Measurements from ENCODE around the gene NBEAL1. TPM values are rescaled to one million over a fixed set of nuclear protein-coding genes. Genes with fewer than 3 reads are reported as not detected.

The NBEAL1 gene
- total RNA-seq, 1 experiment from 2014 or later: 31.4 TPM

- peaks cover 16% of the 10 kb centered on the region for H3K4me1 Mint-ChIP-seq (ENCODE audit: low read depth, unreplicated experiment)
- H3K27me3 Mint-ChIP-seq (ENCODE audit: unreplicated experiment): no peaks in the 10 kb centered on the region
- CTCF ChIA-PET: interaction anchor here (0.5 kb wide), 2 partner anchors 69 to 435 kb away, joined by 3 to 6 read pairs; no protein-coding TSS in a partner anchor
- H3K36me3 Mint-ChIP-seq (ENCODE audit: insufficient read depth, unreplicated experiment): peaks cover 26% of the 10 kb centered on the region
- DNase-seq: no peak
- no TSS peak for BruUV-seq (replicated peaks)
- no peaks in the 10 kb centered on the region for H3K9me3 Mint-ChIP-seq (ENCODE audit: low read depth, unreplicated experiment)
- peak overlapping the region; percentile 88 for H3K4me3 Mint-ChIP-seq (ENCODE audit: low read depth, unreplicated experiment)
- peak overlapping the region; percentile 92 for H3K27ac Mint-ChIP-seq (ENCODE audit: unreplicated experiment)
- intact Hi-C loops (cut with micrococcal nuclease; ENCODE audit: unreplicated experiment): loop anchor here (1.0 kb wide), 1 partner anchor 171 kb away; no protein-coding TSS in a partner anchor
- TF ChIP-seq, protein P1, sequence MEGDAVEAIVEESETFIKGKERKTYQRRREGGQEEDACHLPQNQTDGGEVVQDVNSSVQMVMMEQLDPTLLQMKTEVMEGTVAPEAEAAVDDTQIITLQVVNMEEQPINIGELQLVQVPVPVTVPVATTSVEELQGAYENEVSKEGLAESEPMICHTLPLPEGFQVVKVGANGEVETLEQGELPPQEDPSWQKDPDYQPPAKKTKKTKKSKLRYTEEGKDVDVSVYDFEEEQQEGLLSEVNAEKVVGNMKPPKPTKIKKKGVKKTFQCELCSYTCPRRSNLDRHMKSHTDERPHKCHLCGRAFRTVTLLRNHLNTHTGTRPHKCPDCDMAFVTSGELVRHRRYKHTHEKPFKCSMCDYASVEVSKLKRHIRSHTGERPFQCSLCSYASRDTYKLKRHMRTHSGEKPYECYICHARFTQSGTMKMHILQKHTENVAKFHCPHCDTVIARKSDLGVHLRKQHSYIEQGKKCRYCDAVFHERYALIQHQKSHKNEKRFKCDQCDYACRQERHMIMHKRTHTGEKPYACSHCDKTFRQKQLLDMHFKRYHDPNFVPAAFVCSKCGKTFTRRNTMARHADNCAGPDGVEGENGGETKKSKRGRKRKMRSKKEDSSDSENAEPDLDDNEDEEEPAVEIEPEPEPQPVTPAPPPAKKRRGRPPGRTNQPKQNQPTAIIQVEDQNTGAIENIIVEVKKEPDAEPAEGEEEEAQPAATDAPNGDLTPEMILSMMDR (IDR thresholded peaks at IDR 0.05; ENCODE audit: unreplicated experiment): no peak
Measured at GRCh38 chr2:203237346-203238238, 222.9 kb downstream of the NBEAL1 start.

DNA sequence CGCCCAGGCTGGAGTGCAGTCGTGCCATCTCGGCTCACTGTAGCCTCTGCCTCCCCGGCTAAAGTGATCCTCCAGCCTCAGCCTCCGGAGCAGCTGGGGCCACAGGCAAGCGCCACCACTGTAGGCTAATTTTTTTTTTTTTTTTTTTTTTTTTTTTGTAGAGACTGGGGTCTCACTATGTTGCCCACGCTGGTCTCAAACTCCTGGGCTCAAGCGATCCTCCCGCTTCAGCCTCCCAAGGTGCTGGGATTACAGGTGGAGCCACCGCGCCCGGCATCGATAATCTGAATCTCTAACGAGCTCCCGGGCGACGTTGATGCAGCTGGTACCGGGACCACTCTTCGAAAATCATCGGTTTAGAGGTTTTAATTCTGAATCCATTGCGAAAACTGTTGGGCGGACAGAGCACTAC, 223.6 kb downstream of the NBEAL1 start:
- Mint-ChIP-seq H3K27ac (ENCODE audit: unreplicated experiment) (peak overlapping the region; percentile 92), H3K9me3 (ENCODE audit: low read depth, unreplicated experiment) (no peaks in the 10 kb centered on the region), H3K4me1 (ENCODE audit: low read depth, unreplicated experiment) (peaks cover 16% of the 10 kb centered on the region), H3K27me3 (ENCODE audit: unreplicated experiment) (no peaks in the 10 kb centered on the region), H3K36me3 (ENCODE audit: insufficient read depth, unreplicated experiment) (peaks cover 26% of the 10 kb centered on the region), H3K4me3 (ENCODE audit: low read depth, unreplicated experiment) (peak overlapping the region; percentile 88)
- BruUV-seq (replicated peaks): no TSS peak
- intact Hi-C loops (cut with micrococcal nuclease; ENCODE audit: unreplicated experiment): no loop called here
- CTCF ChIA-PET: interaction anchor here (1.2 kb wide), 1 partner anchor 573 kb away, joined by 3 read pairs; no protein-coding TSS in a partner anchor
- TF ChIP-seq, protein P1 (IDR thresholded peaks at IDR 0.05; ENCODE audit: unreplicated experiment): no peak
- no peak for DNase-seq

DNA sequence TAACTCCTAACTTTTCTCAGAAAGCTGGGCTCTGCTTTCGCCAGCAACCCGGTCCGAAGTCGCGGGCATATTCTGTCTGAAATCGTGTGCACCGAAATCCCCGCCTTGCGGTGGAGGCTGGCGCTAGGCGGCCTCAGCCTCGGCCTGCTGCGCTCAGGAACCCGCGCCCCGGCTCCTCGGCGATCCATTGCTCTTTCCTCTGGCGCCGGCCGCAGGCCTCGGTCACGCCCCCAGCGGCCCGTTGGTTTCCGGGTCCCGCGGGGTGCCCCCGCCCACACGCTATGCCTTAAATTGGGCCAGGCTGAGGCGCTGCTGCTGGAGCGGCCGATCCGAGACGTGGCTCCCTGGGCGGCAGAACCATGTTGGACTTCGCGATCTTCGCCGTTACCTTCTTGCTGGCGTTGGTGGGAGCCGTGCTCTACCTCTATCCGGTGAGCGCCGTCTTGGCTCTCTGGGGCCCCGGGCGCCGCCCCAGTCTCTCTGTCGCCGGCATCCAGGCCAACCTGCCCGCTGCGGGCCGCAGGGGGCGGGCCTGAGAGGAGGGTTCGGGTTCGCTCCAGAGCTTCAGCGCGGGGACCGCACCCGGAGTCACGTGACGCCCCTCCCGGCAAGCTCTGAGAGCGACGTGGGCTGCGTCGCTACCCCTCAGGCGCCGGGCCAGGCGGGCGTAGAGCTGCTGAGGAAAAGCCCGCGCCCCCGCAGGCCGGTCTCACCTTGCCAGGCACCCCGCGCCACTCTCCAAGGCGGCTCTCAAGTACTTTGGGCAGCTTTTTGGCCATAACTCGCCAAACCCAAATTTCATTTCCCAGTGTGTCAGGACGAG, 224.2 kb downstream of the NBEAL1 start, which contains the start of gene CYP20A1:
TSS of gene CYP20A1 (plus strand) at position 315 of the 823 bp plus-strand sequence. CDS start at position 360, 45 bp downstream.
- intact Hi-C loops (cut with micrococcal nuclease; ENCODE audit: unreplicated experiment): no loop called here
- TSS peak; percentile 62 for BruUV-seq (replicated peaks)
- CTCF ChIA-PET: interaction anchor here (1.2 kb wide), 1 partner anchor 573 kb away, joined by 3 read pairs; no protein-coding TSS in a partner anchor

DNA sequence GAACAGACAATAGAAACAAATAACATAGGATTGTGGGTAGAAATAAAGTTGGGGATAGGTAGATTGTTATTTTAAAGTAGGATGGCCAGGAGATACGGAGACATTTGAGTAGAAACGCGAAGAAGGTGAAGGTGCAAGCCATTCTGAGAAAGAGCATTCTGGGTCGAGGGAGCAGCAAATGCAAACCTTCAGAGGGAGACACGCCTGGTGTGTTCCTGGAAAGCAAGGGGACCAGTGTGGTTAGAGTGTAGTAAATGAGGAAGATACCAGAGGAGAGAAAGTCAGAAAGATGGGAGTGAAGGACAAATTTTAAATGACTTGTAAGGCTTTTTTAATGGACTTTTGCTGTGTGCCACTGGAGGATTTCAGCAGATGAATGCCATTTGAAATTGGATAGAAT, 225.8 kb downstream of the NBEAL1 start:
- Mint-ChIP-seq H3K36me3 (ENCODE audit: insufficient read depth, unreplicated experiment) (peaks cover 32% of the 10 kb centered on the region), H3K27ac (ENCODE audit: unreplicated experiment) (peak overlapping the region; percentile 92), H3K27me3 (ENCODE audit: unreplicated experiment) (no peaks in the 10 kb centered on the region), H3K9me3 (ENCODE audit: low read depth, unreplicated experiment) (no peaks in the 10 kb centered on the region), H3K4me3 (ENCODE audit: low read depth, unreplicated experiment) (peak overlapping the region; percentile 88), H3K4me1 (ENCODE audit: low read depth, unreplicated experiment) (peaks cover 16% of the 10 kb centered on the region)
- CTCF ChIA-PET: no interaction called here
- TF ChIP-seq, protein P1 (IDR thresholded peaks at IDR 0.05; ENCODE audit: unreplicated experiment): no peak
- intact Hi-C loops (cut with micrococcal nuclease; ENCODE audit: unreplicated experiment): no loop called here
- DNase-seq: no peak
- no TSS peak for BruUV-seq (replicated peaks)

More for the DNA sequence above, 224.2 kb downstream of the NBEAL1 start, which contains the start of gene CYP20A1:
- H3K4me3 Mint-ChIP-seq (ENCODE audit: low read depth, unreplicated experiment): peak within 1 kb of the TSS; percentile 88
- H3K36me3 Mint-ChIP-seq (ENCODE audit: insufficient read depth, unreplicated experiment): peaks cover 29% of the 10 kb centered on the region
- no peaks in the 10 kb centered on the region for H3K9me3 Mint-ChIP-seq (ENCODE audit: low read depth, unreplicated experiment)
- peaks cover 16% of the 10 kb centered on the region for H3K4me1 Mint-ChIP-seq (ENCODE audit: low read depth, unreplicated experiment)
- no peaks in the 10 kb centered on the region for H3K27me3 Mint-ChIP-seq (ENCODE audit: unreplicated experiment)
- DNase-seq: peak; percentile 98
- TF ChIP-seq, protein P1 (IDR thresholded peaks at IDR 0.05; ENCODE audit: unreplicated experiment): peak; percentile 24
- peak within 1 kb of the TSS; percentile 92 for H3K27ac Mint-ChIP-seq (ENCODE audit: unreplicated experiment)
